ENCODE results near the gene C1RL. TPM values are rescaled to one million over a fixed set of nuclear protein-coding genes. Genes with fewer than 3 reads are reported as not detected.
A peak's percentile ranks its signal among the peaks of the same experiment; 100 is the strongest.

C1RL gene
- total and polyA plus RNA-seq, 4 experiments from 2014 or later, result 4.9 to 33.6 (median 20.1) TPM

DNA sequence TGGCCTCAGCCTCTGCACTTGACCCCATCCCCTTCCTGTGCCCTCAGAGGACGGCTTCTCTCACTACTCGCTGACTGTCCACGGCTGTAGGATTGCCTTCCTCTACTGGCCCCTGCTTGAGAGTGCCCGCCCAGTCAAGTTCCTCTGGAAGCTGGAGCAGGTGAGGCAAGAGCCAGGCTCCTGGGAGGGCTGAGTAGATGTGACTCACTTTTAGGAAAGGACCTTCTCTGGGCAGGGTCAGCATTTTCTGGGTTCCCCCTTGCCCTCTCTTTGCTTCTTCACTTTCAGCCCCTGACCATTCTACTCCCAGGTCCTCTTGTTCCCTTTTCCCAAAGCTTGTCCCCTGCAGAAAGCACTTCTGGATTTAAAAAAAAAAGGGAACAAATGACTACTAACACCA is 28.9 kb upstream of the C1RL start:
- CTCF ChIA-PET (ENCODE audit: partially characterized antibody), result no interaction called here
- H3K27me3 Mint-ChIP-seq, result no peaks in the 10 kb centered on the region
- H3K4me1 Mint-ChIP-seq, result peaks cover 0 to 16% (median 5%) of the 10 kb centered on the region in 4 donors
- intact Hi-C loops (cut with micrococcal nuclease), result no loop called here
- Histone ChIP-seq H3K27ac (ENCODE audit: low read depth, low read length) (no peak overlapping the region), H3K4me1 (ENCODE audit: insufficient read depth, low read length) (no peaks in the 10 kb centered on the region), H3K9me3 (ENCODE audit: control insufficient read depth in 1 of 2, low read length in 2 of 2) (no peaks in the 10 kb centered on the region), H3K4me3 (ENCODE audit: low read length in 2 of 2) (no peak overlapping the region), H3K36me3 (ENCODE audit: insufficient read depth, low read length) (peaks cover 44% of the 10 kb centered on the region), H3K27me3 (ENCODE audit: insufficient read depth, low read length) (no peaks in the 10 kb centered on the region)
- H3K9me3 Mint-ChIP-seq, result no peaks in the 10 kb centered on the region
- peaks cover 52 to 80% of the 10 kb centered on the region in 2 donors for H3K36me3 Mint-ChIP-seq
- peak overlapping the region in 4 of 7 donors; percentile 5 to 73 (median 28) for H3K27ac Mint-ChIP-seq
- POLR2A ChIA-PET (ENCODE audit: partially characterized antibody), result no interaction called here
- no peak overlapping the region for H3K4me3 Mint-ChIP-seq
- no peak for DNase-seq

DNA sequence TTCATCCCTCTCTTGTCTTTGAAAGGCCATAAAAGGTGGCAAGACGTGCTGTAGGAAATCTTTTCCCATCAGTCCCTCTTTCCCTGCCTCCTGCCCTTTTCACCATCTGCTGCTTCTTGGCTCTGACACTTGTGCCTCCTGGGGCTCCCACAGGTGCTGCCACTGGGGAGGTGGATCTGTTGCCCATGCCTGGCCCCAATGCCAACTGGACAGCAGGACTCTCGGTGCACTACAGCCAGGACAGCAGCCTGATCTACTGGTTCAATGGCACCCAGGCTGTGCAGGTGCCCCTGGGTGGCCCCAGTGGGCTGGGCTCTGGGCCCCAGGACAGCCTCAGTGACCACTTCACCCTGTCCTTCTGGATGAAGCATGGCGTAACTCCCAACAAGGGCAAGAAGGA is 27.7 kb upstream of the C1RL start:
- Histone ChIP-seq H3K36me3 (ENCODE audit: insufficient read depth, low read length) (peaks cover 40% of the 10 kb centered on the region), H3K4me3 (ENCODE audit: low read length in 2 of 2) (no peak overlapping the region), H3K9me3 (ENCODE audit: control insufficient read depth in 1 of 2, low read length in 2 of 2) (no peaks in the 10 kb centered on the region), H3K27me3 (ENCODE audit: insufficient read depth, low read length) (no peaks in the 10 kb centered on the region), H3K27ac (ENCODE audit: low read depth, low read length) (no peak overlapping the region), H3K4me1 (ENCODE audit: insufficient read depth, low read length) (peaks cover 7% of the 10 kb centered on the region)
- H3K4me3 Mint-ChIP-seq, result no peak overlapping the region
- POLR2A ChIA-PET (ENCODE audit: partially characterized antibody), result no interaction called here
- H3K9me3 Mint-ChIP-seq, result no peaks in the 10 kb centered on the region
- H3K27me3 Mint-ChIP-seq, result no peaks in the 10 kb centered on the region
- peaks cover 47 to 74% of the 10 kb centered on the region in 2 donors for H3K36me3 Mint-ChIP-seq
- DNase-seq, result no peak
- no peak overlapping the region for H3K27ac Mint-ChIP-seq
- CTCF ChIA-PET (ENCODE audit: partially characterized antibody), result interaction anchor here (1.5 kb wide), 1 partner anchor 9 kb away, joined by 8 read pairs; no protein-coding TSS in a partner anchor
- intact Hi-C loops (cut with micrococcal nuclease), result no loop called here
- peaks cover 5 to 23% (median 13%) of the 10 kb centered on the region in 4 donors for H3K4me1 Mint-ChIP-seq

DNA sequence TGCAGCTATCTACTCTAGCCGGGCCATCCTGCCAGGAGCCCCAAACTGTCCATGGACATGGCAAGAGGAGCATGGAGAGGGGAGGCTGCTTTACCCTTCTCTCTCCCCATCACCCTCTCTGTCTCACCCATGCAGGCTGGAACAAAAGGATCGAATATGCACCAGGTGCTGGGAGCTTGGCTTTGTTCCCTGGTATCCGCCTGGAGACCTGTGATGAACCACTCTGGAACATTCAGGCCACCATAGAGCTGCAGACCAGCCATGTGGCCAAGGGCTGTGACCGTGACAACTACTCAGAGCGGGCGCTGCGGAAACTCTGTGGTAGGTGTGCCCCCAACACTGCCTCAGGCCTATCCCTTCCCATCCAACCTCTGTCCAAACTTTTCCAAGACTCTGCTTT is 27.1 kb upstream of the C1RL start:
- Mint-ChIP-seq H3K27ac (peak overlapping the region in 2 of 7 donors; percentile 36 to 67), H3K27me3 (no peaks in the 10 kb centered on the region), H3K9me3 (no peaks in the 10 kb centered on the region), H3K4me1 (peaks cover 10 to 28% (median 19%) of the 10 kb centered on the region in 4 donors), H3K36me3 (peaks cover 41 to 70% of the 10 kb centered on the region in 2 donors), H3K4me3 (no peak overlapping the region)
- POLR2A ChIA-PET (ENCODE audit: partially characterized antibody), result no interaction called here
- Histone ChIP-seq H3K27ac (ENCODE audit: low read depth, low read length) (no peak overlapping the region), H3K27me3 (ENCODE audit: insufficient read depth, low read length) (no peaks in the 10 kb centered on the region), H3K9me3 (ENCODE audit: control insufficient read depth in 1 of 2, low read length in 2 of 2) (no peaks in the 10 kb centered on the region), H3K4me3 (ENCODE audit: low read length in 2 of 2) (no peak overlapping the region), H3K4me1 (ENCODE audit: insufficient read depth, low read length) (peaks cover 13% of the 10 kb centered on the region), H3K36me3 (ENCODE audit: insufficient read depth, low read length) (peaks cover 40% of the 10 kb centered on the region)
- intact Hi-C loops (cut with micrococcal nuclease), result no loop called here
- CTCF ChIA-PET (ENCODE audit: partially characterized antibody), result interaction anchor here (1.5 kb wide), 1 partner anchor 9 kb away, joined by 8 read pairs; no protein-coding TSS in a partner anchor
- DNase-seq, result no peak

DNA sequence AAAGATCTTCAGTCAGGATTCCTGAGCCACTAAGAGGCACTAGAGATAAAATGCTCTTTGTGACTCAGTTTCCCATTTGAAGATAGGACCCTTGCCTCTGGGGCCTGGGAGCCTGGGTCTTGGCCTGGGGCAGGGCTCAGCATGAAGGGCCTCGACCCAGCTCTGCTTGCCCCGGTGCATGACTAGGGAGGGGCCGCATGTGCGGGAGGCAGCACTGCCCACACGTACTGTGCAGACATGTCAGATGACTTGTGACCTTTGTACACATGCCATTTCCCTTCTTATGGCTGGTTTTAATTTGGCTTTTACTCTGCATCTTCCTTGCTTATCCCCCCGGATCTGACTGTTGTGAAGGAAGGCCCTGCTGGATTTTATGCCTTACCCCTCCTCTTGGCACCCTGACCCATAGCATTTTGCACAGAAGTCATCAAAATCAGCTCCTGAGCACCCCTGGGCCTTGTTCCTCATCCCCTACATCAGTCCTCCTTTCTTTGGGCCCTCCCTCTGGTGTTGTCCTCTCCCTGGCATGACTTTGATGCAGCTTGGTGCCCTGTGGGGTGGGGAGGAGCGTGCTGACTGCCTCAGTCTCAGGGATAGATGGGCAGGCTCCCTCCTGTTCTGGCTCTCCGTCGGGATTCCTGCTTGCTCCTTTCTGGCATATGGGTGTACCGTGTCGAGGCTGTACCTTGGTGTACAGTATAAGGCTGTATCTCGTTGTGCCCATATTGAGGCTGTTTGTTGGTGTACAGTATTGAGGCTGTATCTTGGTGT is 25.6 kb upstream of the C1RL start:
- Histone ChIP-seq H3K27ac (ENCODE audit: low read depth, low read length) (no peak overlapping the region), H3K4me1 (ENCODE audit: insufficient read depth, low read length) (peaks cover 17% of the 10 kb centered on the region), H3K36me3 (ENCODE audit: insufficient read depth, low read length) (peaks cover 40% of the 10 kb centered on the region), H3K4me3 (ENCODE audit: low read length in 2 of 2) (no peak overlapping the region), H3K9me3 (ENCODE audit: control insufficient read depth in 1 of 2, low read length in 2 of 2) (no peaks in the 10 kb centered on the region), H3K27me3 (ENCODE audit: insufficient read depth, low read length) (no peaks in the 10 kb centered on the region)
- DNase-seq, result peak in 1 of 5 donors; percentile 14
- intact Hi-C loops (cut with micrococcal nuclease), result no loop called here
- ChIA-PET CTCF (ENCODE audit: partially characterized antibody) (no interaction called here), POLR2A (ENCODE audit: partially characterized antibody) (no interaction called here)
- Mint-ChIP-seq H3K9me3 (no peaks in the 10 kb centered on the region), H3K27me3 (no peaks in the 10 kb centered on the region), H3K4me3 (peak overlapping the region in 1 of 8 donors; percentile 55), H3K27ac (peak overlapping the region in 4 of 7 donors; percentile 31 to 53 (median 44)), H3K4me1 (peaks cover 15 to 43% (median 22%) of the 10 kb centered on the region in 4 donors), H3K36me3 (peaks cover 36 to 69% of the 10 kb centered on the region in 2 donors)

DNA sequence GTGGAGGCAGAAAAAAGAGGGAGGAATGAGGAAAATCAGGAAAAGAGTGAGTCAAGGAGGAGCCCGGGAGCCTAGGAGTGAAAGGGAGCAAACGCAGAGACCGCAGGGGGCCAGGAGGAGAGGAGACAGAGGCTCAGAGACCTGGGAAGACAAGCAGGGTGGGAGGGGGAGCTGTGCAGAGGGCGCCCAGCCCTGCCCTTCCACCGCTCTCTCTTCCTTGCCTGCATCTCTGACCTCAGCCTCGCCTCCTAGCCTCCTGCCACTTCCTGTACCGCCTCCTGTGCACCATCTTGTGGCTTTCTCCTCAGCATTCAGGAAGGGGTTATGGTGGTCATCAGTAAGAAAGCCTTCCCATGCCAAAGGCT is 22.5 kb upstream of the C1RL start:
- peak in 3 of 5 donors; percentile 32 to 55 (median 43) for DNase-seq
- Mint-ChIP-seq H3K36me3 (peaks cover 13 to 49% of the 10 kb centered on the region in 2 donors), H3K4me3 (peak overlapping the region; percentile 95 to 99 (median 96)), H3K27me3 (no peaks in the 10 kb centered on the region), H3K27ac (peak overlapping the region; percentile 94 to 99 (median 97)), H3K4me1 (peaks cover 23 to 52% (median 29%) of the 10 kb centered on the region in 4 donors), H3K9me3 (no peaks in the 10 kb centered on the region)
- ChIA-PET POLR2A (ENCODE audit: partially characterized antibody) (interaction anchor here (1.0 to 2.5 kb wide), 5 partner anchors 9 to 188 kb away, joined by 4 to 7 read pairs (median 5); partner anchors contain the start of genes C12orf57 and RNU7-1), CTCF (ENCODE audit: partially characterized antibody) (interaction anchor here (0.9 to 1.8 kb wide), 3 partner anchors 14 to 57 kb away, joined by 3 to 6 read pairs (median 4); partner anchors contain the start of gene PEX5)
- Histone ChIP-seq H3K36me3 (ENCODE audit: insufficient read depth, low read length) (peaks cover 21% of the 10 kb centered on the region), H3K4me1 (ENCODE audit: insufficient read depth, low read length) (peaks cover 24% of the 10 kb centered on the region), H3K27me3 (ENCODE audit: insufficient read depth, low read length) (no peaks in the 10 kb centered on the region), H3K27ac (ENCODE audit: low read depth, low read length) (peak overlapping the region; percentile 80), H3K9me3 (ENCODE audit: control insufficient read depth in 1 of 2, low read length in 2 of 2) (no peaks in the 10 kb centered on the region), H3K4me3 (ENCODE audit: low read length in 2 of 2) (peak overlapping the region; percentile 85 to 94)
- intact Hi-C loops (cut with micrococcal nuclease), result loop anchor here (2.0 kb wide), 1 partner anchor 23 kb away; the partner anchor contains the start of gene C1RL

DNA sequence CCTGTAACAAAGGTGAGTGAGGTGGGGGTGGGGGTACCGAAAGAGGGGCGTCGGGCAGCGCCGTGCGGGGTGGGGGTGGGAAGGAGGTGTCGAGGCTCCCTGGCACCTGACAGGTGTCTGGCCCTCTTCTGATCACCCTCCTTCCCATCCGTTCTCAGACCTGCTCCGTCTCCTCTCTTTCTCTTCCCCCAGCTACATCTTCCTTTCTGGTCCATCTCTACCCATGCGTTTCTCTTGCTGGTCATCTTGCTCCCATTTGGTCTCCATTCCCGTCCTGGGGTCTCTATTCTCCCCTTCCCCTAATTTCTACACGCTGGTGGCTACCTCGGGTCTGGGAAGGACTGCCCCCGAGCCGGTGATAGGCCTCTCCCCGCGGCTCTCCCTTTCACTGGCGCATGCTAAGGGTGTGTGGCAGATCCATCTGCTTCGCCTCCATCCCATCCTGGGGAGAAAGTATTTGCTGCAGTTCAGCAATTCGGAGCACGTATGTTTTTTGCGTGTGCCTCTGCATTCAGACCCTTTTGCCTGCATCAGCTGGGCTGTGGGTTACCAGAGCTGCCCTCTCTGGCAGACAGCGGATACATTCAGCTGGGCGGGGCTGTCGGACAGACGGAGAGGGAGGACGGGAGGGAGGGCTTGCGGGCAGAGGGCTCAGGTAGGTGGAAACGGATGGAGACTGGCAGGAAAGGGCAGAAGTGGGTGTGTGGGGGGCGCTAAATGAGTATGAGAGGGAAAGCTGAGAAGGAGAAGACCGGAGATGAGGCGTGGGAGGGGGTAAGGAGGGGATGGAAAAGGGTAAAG is 21.9 kb upstream of the C1RL start:
- Mint-ChIP-seq H3K36me3 (peaks cover 11 to 44% of the 10 kb centered on the region in 2 donors), H3K27ac (peak overlapping the region; percentile 94 to 99 (median 97)), H3K4me3 (peak overlapping the region; percentile 95 to 99 (median 96)), H3K4me1 (peaks cover 23 to 52% (median 29%) of the 10 kb centered on the region in 4 donors), H3K27me3 (no peaks in the 10 kb centered on the region), H3K9me3 (no peaks in the 10 kb centered on the region)
- Histone ChIP-seq H3K27me3 (ENCODE audit: insufficient read depth, low read length) (no peaks in the 10 kb centered on the region), H3K4me1 (ENCODE audit: insufficient read depth, low read length) (peaks cover 24% of the 10 kb centered on the region), H3K4me3 (ENCODE audit: low read length in 2 of 2) (peak overlapping the region; percentile 85 to 94), H3K27ac (ENCODE audit: low read depth, low read length) (peak overlapping the region; percentile 80), H3K9me3 (ENCODE audit: control insufficient read depth in 1 of 2, low read length in 2 of 2) (no peaks in the 10 kb centered on the region), H3K36me3 (ENCODE audit: insufficient read depth, low read length) (peaks cover 15% of the 10 kb centered on the region)
- CTCF ChIA-PET (ENCODE audit: partially characterized antibody), result interaction anchor here (0.9 to 1.8 kb wide), 3 partner anchors 14 to 58 kb away, joined by 3 to 6 read pairs (median 4); partner anchors contain the start of gene PEX5
- intact Hi-C loops (cut with micrococcal nuclease), result loop anchor here (2.0 kb wide), 1 partner anchor 22 kb away; the partner anchor contains the start of gene C1RL
- POLR2A ChIA-PET (ENCODE audit: partially characterized antibody), result interaction anchor here (1.0 to 2.5 kb wide), 5 partner anchors 10 to 187 kb away, joined by 4 to 7 read pairs (median 5); partner anchors contain the start of genes C12orf57 and RNU7-1
- DNase-seq, result peak; percentile 24 to 63 (median 41)

Data from CD4-positive, alpha-beta memory T cell (primary cell).